NCI-H2196 (cell line): ENCODE data around the gene CHST15.

Experiments
- DNase-seq: peaks from one replicate; lab custom pipeline; 2025; ENCODE audit not compliant: unreplicated experiment; lab: John Stamatoyannopoulos, UW

CHST15 gene

GRCh38 chr10:124001391-124002148 is 91.8 kb downstream of the CHST15 start:
- no peak for DNase-seq

GRCh38 chr10:124000792-124001201 is 92.6 kb downstream of the CHST15 start:
- no peak for DNase-seq

- DNase-seq = no peak
Measured at GRCh38 chr10:123999956-124000615, 93.3 kb downstream of the CHST15 start.

- DNase-seq = no peak
Measured at GRCh38 chr10:123999261-123999660, 94.1 kb downstream of the CHST15 start.

GRCh38 chr10:123998197-123999141 is 94.9 kb downstream of the CHST15 start:
- DNase-seq = no peak

GRCh38 chr10:123997486-123998196 is 95.8 kb downstream of the CHST15 start:
- DNase-seq = no peak

DNA sequence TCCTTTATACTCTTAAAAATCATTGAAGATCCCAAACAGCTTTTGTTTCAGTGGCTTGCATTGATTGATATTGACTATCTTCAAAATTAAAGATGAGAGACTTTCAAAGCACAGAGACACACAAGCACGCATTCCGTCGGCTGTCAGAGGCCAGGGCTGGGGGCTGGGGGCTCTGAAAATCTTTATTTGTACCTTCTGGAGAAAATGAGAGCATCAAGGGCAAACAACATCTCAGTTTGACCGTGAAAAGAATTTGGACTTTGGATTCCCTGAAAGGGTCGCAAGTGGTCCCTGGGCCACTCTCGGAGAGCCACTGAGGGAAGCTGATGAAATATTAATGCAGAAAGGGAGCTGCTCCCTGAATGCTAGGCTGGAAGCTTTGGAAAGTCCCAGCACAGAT is 96.4 kb downstream of the CHST15 start:
- DNase-seq = no peak

DNA sequence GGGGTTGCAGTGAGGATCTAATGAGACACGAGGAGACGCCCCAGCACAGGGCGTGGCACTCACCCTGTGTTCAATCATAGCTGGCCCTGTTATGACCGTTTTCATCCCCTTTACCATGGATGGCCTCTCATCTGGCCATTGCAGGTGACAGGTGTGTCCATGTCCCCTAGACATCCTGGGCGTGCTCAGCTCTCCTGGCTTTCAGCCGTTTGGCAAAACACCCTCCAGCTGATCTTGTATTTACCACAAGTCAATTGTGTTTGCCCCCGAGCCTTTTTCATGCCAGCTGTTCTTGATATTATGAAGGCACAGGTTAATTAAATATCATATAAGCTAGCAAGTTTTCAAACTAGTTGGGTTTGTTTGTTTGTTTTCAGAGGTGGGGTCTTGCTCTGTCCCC is 97.1 kb downstream of the CHST15 start:
- DNase-seq = no peak

GRCh38 chr10:123995461-123996131 is 97.8 kb downstream of the CHST15 start:
- peak; percentile 19 for DNase-seq

DNA sequence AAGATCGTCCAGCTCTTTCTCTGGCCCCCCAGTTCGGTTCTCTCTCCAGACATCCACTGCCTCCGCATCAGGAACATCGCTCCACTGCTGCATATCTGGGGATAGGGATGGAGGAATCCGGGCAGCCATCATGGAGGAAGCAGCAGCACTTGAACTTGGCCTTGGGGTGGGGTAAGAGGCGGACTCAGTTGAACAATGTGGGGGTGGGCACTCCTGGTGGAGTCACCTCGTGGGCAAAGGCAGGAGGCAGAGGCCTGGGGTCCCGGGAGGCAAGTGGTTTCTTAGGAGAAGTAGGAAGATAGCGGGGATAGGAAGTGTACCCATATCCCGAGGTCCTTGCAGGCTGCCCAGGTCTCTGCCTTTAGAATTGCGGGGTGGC is 98.3 kb downstream of the CHST15 start:
- DNase-seq = no peak

DNA sequence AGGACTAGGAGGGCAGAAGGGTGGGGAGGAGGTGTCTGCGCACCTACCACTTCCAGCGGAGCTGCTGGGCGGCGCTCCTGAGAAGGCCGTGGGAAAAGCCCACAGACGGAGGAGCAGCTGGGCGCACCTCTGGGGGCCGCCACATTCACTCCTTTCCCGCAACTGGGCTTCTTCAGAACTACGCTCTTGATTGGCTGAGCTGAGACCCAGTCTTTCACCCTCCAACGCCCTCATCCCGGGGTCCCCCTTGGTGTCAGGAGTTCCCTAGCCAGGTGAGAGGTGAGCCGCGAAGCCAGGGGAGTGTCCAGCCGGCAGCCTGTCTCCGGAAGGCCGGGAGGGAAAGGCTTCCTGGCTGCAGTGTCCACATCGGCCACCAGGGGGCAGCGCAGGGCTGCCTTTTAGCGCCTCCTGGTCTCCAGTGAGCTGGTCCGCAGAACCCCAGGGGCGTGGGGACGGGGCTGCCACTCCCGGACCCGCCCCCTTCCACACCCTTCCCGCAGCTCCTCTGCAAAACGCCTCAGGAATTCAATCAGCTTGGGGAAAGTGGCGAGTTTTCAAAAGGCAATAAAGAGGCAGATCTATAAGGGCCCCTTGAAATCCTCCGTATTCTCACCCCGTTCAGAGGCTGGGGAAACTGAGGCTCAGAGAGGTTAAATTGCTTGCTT is 98.8 kb downstream of the CHST15 start:
- peak; percentile 68 for DNase-seq

- no peak for DNase-seq
Measured at GRCh38 chr10:123993534-123994416, 99.6 kb downstream of the CHST15 start.

- no peak for DNase-seq
Measured at GRCh38 chr10:123991611-123992570, 101.5 kb downstream of the CHST15 start.

- DNase-seq = no peak
Measured at GRCh38 chr10:123990889-123991288, 102.5 kb downstream of the CHST15 start.

GRCh38 chr10:123988694-123989093 is 104.7 kb downstream of the CHST15 start:
- no peak for DNase-seq

DNA sequence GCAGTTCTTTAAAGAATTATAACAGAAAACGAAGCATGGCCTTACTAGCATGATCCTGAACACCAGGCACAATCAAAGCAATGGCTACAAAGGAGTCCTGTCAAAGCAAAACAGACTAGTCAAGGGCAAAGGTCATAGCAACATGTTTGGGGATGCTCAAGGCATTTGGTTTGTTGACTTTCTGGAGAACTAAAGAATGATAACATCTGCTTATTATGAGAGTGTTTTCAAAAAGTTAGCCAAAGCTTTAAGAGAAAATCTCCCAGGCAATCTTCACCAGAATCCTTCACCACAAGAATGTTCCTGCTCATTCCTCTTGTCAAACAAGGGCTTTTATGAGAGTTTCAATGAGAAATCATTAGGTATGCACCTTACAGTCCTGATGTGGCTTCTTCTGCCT is 106.7 kb downstream of the CHST15 start:
- no peak for DNase-seq

GRCh38 chr10:123974406-123974805 is 119.0 kb downstream of the CHST15 start:
- DNase-seq = no peak
